NCI-H82 (cell line): Measurements from ENCODE around the gene DMXL2.
"Not testable (repeated sequence)": the region's sequence is repeated elsewhere in the genome, so short reads cannot be mapped to it uniquely, and the experiment has no call there.

Source experiments
- DNase-seq: peaks from one replicate; lab custom pipeline; 2025; lab: John Stamatoyannopoulos, UW

DMXL2 gene, protein sequence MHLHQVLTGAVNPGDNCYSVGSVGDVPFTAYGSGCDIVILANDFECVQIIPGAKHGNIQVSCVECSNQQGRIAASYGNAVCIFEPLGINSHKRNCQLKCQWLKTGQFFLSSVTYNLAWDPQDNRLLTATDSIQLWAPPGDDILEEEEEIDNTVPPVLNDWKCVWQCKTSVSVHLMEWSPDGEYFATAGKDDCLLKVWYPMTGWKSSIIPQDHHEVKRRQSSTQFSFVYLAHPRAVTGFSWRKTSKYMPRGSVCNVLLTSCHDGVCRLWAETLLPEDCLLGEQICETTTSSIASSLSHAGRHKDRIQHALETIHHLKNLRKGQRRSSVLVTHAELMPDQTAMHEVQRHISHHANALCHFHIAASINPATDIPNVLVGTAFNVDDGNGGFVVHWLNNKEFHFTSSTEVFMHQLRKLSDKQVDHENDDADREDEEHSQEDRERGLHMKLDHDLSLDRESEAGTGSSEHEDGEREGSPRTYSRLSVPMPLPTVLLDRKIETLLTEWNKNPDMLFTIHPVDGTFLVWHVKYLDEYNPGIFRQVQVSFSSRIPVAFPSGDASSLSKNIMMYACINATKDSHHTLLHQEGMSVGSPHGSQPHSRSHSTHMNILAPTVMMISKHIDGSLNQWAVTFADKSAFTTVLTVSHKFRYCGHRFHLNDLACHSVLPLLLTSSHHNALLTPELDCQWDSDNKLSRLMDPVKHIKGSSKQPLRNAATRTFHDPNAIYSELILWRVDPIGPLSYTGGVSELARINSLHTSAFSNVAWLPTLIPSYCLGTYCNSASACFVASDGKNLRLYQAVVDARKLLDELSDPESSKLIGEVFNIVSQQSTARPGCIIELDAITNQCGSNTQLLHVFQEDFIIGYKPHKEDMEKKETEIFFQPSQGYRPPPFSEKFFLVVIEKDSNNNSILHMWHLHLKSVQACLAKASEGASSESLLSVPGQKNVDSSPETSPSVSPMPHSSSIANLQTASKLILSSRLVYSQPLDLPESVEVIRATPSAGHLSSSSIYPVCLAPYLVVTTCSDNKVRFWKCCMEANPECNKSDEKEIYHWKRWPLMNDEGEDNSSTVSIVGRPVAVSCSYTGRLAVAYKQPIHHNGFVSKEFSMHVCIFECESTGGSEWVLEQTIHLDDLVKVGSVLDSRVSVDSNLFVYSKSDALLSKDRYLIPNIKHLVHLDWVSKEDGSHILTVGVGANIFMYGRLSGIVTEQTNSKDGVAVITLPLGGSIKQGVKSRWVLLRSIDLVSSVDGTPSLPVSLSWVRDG (N-terminal part only)

DNA sequence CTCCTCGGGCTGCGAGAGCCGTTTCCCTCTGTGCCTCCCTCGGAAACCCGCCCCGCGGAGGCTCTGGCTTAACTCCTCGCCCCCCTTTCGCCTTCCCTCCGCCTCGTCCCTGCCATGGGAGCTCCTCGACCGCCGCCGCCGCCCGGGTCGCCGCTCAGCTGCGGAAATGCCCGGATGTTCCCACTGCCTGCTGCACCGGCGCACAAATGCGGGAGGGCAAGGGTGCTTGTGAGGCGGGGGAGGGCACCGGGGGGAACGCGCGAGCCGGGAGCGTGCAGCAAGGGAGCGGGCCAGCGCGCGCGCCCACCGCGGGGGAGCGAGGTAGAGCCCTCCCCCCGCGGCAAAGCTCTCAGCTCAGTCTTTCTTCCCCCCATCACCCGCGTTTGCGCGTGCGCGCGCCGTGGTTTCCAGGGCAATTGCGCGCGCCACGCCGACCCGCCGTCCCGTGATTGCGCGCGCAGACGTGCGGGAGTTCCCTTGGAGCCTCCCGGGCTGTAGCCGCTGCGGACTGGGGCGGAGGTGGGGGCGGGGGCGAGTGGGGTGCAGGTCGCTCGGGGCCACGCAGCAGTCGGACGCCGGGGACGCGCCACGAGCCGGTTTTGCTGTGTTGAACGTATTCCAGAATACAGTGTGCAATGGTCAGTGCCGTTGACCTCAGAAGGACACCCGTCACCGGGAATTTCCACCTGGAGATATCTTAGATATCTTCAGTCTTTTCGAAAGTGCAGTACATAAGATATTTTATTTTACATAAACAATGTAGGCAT lies at the start of gene DMXL2:
Gene DMXL2 (minus strand): TSS at position 168 of the 767 bp plus-strand sequence. CDS start 226 bp downstream, outside the sequence.
- DNase-seq, result peak; percentile 99

GRCh38 chr15:51672155-51672687 lies 49.6 kb upstream of the DMXL2 start:
- DNase-seq, result peak; percentile 95

DNA sequence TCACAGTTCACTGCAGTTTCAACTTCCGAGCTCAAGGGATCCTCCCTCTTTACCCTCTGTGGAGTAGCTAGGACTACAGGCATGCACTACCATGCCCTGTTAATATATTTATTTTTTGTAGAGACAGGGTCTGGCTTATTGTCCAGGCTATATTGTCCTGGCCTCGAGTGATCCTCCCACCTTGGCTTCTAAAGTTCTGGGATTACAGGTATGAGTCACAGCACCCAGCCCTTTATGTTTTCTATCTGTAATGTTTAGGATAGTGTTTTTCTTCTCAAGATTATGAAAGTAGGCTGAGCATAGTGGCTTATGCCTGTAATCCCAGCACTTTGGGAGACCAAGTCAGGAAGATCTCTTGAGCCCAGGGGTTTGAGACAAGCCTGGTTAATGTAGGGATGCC lies 46.8 kb upstream of the DMXL2 start:
- peak; percentile 23 for DNase-seq

GRCh38 chr15:51668446-51668845 lies 45.9 kb upstream of the DMXL2 start:
- peak; percentile 94 for DNase-seq

GRCh38 chr15:51667478-51667877 lies 44.9 kb upstream of the DMXL2 start:
- no peak for DNase-seq

- DNase-seq, result no peak
Measured at GRCh38 chr15:51661072-51661471, 38.5 kb upstream of the DMXL2 start.

GRCh38 chr15:51658664-51659063 lies 36.1 kb upstream of the DMXL2 start:
- DNase-seq, result peak; percentile 11

DNA sequence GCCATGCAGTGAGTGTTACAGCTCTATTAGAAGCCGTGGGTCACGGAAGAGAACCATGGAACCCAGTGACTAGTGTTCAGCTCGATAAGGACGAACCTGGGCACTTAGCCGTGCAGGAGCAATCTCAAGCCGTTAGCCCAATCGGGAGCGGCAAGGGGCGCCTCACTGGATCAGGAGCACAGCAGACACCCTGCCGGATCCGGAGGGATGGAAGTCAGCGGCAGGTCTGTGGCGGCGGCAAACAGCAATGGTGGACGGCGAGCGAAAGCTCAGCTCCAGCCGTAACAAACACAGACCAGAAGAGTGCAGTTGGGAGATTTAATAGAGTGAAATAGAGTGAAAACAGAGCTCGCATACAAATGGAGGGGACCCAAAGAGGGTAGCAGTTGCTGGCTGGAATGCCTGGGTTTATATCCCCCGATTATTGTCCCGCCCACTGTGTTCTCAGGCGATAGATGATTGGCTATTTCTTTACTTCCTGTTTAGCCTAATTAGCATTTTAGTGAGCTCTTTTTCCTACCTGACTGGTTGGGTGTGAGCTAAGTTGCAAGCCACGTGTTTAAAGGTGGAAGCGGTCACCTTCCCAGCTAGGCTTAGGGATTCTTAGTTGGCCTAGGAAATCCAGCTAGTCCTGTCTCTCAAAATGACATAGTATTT lies 33.0 kb upstream of the DMXL2 start:
- DNase-seq, result not testable (repeated sequence)

- no peak for DNase-seq
Measured at GRCh38 chr15:51652084-51652668, 29.6 kb upstream of the DMXL2 start.

DNA sequence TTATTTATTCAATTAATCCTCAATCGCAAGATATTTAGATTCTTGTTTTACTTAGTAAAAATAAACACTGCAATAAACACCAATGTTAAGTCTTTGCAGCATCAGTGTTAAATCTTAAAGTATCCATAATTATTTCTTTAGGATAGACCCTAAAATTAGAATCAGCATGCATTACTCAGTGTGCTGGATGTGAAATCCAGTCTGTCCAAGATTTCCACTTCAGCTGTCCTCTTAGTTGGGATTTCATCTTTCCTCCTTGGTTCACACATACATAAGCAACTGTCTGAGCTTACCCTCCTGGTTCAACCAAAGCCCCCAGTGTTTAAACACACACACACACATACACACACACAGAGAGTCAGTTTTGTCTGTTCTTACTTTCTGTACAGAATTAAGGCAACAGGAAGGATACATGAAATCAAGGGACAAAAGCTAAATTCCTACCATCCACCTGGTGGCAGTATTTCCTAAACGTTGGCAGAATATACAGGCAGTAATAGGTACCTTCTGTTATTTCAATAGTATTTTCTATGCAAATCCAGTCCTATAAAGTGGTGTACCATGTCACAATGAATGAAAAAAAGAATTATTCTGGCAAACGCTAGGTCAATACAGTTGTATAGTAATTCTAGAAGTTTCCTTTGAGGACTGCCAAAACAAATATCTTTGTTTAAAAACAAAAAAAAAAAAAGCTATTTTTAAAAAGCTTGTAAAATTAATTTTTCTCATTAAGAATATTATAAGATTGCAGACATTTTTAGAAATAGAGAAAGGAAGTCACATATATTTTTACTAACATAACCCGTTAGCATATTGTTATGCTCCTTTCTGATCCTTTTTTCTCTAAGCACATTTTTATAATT lies 27.3 kb upstream of the DMXL2 start:
- peak; percentile 91 for DNase-seq

DNA sequence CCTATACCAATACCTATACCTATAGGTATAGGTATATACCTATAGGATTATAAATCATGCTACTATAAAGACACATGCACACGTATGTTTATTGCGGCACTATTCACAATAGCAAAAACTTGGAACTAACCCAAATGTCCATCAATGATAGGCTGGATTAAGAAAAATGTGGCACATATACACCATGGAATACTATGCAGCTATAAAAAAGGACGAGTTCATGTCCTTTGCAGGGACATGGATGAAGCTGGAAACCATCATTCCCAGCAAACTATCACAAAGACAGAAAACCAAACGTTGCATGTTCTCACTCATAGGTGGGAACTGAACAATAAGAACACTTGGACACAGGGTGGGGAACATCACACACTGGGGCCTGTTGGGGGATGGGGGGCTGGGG lies 26.1 kb upstream of the DMXL2 start:
- DNase-seq, result not testable (repeated sequence)

DNA sequence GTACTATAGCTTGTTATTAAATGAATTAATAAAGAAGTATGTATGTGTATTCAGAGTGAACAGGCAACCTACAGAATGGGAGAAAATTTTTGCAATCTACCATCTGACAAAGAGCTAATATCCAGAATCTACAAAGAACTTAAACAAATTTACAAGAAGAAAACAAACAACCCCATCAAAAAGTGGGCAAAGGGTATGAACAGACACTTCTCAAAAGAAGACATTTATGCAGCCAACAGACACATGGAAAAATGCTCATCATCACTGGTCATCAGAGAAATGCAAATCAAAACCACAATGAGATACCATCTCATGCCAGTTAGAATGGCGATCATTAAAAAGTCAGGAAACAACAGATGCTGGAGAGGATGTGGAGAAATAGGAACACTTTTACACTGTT lies 25.5 kb upstream of the DMXL2 start:
- DNase-seq, result not testable (repeated sequence)

DNA sequence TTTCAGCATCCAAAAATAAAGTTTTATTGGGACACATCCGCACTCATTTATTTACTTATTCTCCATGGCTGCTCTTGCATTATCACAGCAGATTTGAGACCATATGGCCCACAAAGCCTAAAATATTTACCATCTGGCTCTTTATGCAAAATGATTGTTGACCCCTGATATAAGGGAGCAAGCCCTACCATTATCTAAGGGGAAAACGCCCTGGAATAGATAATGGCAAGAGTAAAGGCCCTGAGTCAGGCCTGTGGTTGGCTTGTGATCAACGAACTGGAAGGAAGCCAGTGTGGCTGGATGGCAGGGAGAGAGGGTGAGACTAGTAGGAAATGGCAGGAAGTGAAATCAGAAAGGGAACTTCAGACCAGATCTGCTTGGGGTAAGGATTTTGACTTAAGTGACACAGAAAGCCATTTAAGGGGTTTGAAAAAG lies 24.6 kb upstream of the DMXL2 start:
- DNase-seq, result peak; percentile 65

GRCh38 chr15:51642696-51643095 lies 20.1 kb upstream of the DMXL2 start:
- DNase-seq, result no peak

DNA sequence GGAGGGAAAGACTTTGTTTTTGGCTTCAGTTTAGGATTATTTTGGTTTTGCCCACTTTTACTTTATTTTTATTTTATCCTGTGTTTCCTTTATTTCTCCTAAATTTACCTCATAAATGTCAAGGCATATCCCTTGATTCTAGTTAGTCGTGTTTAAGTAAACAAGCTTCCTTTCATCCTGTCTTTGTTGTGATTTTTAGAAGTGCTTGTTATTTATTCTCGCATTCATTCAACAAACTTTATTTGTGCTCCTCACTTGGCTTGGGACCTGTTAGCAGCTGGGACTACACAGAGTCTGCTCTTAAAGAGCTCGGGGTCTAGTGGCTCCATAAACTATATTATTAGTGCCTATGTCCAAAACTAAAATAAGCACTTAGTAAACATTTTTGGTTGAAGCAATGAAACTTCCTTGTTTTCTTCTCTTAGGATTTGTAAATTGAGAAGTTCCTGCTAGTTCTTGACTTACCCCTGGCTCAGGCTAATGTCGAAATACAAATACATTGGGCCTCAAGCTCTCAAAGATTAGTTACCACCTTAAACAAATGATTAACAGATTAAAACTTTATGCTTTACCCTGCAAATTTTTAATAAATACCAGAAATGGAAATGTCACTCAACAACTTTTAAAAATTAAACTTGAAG lies 19.0 kb upstream of the DMXL2 start:
- no peak for DNase-seq

- DNase-seq, result no peak
Measured at GRCh38 chr15:51634591-51635198, 12.1 kb upstream of the DMXL2 start.

DNA sequence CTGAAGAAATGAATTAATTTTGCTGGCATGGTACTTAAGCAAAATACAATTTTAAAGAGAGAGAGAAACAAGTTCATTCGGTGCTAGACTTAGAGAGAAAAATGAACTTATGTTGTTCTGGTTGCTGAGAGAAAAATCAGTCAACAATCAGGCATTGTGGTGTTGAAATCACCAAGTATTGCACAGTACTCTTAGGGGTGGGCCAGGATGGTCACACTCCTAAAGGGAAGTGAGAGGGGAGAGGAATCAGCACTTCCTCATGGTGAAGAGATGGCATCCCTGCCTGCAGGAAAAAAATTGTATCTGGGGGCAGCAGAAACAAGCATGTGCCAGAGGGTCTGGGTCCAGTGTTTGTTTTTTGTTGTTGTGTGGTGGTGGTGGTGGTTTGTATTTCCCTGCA lies 7.0 kb upstream of the DMXL2 start:
- no peak for DNase-seq

DNA sequence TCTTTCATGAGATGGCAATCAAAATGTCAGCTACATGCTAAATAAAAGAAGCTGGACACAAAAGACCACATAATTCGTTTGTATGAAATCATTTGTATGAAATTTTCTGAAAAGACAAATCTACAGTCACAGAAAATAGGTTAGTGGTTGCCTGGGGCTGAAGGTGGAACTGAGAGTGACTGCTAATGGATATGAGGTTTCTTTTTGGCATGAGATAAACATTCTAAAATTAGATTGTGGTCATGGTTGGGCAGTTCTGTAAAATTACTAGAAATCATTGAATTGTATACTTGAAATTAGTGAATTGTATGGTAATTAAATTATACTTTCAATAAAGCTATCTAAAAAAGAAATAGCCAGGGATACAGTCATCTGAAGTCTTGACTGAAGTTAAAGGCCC lies 2.7 kb upstream of the DMXL2 start:
- DNase-seq, result no peak
